ENCODE results near the gene GALP.

DNA sequence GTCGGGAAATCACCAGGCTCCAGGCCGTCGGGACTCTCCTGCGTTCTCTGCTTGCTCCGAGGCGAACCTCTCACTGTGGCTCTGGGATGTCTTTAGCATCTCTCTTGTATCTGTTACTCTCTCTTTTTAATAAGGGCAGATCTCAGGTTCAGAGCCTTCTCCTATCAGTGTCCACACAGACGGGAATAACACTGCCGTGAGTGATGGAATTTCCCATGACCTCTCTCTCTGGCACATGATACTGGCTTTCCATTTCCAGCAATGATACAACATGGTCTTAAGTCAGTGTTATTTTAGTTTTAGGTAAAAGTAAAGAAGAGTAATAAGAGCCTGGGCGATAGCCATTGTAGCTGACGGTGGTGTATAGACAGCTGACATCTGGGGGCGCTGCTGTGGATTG, 25.4 kb upstream of the GALP start:
- TF ChIP-seq POLR2A (IDR thresholded peaks at IDR 0.05), result no peak
- no peak for TF ChIP-seq CTCF (IDR thresholded peaks at IDR 0.05)
- no peak for TF ChIP-seq POLR2AphosphoS5 (IDR thresholded peaks at IDR 0.05; ENCODE audit: insufficient read depth in 1 of 2, low read depth in 1 of 2)

All from vagina (tissue), 2 donors.